Suprapubic skin (tissue), 4 donors: ENCODE measurements around the gene UNC13B. TPM values are rescaled to one million over a fixed set of nuclear protein-coding genes. Genes with fewer than 3 reads are reported as not detected.

Experiments used
- DNase-seq, 2 donors: peaks; one replicate each; pipeline ENCODE4 v3.0.0-alpha.2; 2019; ENCODE audit warnings: low spot score in 2 of 2
- H3K27ac ChIP-seq: fragments of 200-600 bp; sonication (generic); one replicate; pipeline ENCODE4 v1.5.1; 2019
- H3K27me3 ChIP-seq: fragments of 200-600 bp; sonication (generic); one replicate; pipeline ENCODE4 v1.5.1; 2019
- H3K36me3 ChIP-seq: fragments of 200-600 bp; sonication (generic); one replicate; pipeline ENCODE4 v1.5.1; 2019
- H3K4me1 ChIP-seq: fragments of 200-600 bp; sonication (generic); one replicate; pipeline ENCODE4 v1.5.1; 2019
- H3K4me3 ChIP-seq: fragments of 200-600 bp; sonication (generic); one replicate; pipeline ENCODE4 v1.5.1; 2019; ENCODE audit warnings: mild to moderate bottlenecking
- H3K9me3 ChIP-seq: fragments of 200-600 bp; sonication (generic); one replicate; pipeline ENCODE4 v1.5.1; 2019
- CTCF ChIP-seq, 2 donors: fragments of 200-600 bp in 1 of 2; fragments of 450-650 bp in 1 of 2; sonication (generic) in 1 of 2; IDR thresholded peaks; one replicate each; pipeline ENCODE4 v1.5.1; 2016 to 2019; ENCODE audit warnings: antibody characterized with exemption in 2 of 2, mild to moderate bottlenecking in 1 of 2, moderate library complexity in 1 of 2
- EP300 ChIP-seq: sonication (generic); formaldehyde crosslinking; IDR thresholded peaks from one replicate; pipeline ENCODE4 v1.6.1; 2017; ENCODE audit warnings: antibody characterized with exemption
- POLR2A ChIP-seq, 2 donors: fragments of 450-650 bp; IDR thresholded peaks; one replicate each; pipeline ENCODE4 v1.6.1; 2017; ENCODE audit warnings: antibody characterized with exemption in 2 of 2, mild to moderate bottlenecking in 2 of 2, moderate library complexity in 2 of 2
- POLR2AphosphoS5 ChIP-seq, 3 donors: sonication (generic); formaldehyde crosslinking; IDR thresholded peaks; one replicate each; pipeline ENCODE4 v1.6.1; 2017; ENCODE audit warnings: antibody characterized with exemption in 3 of 3
- WGBS: methylation state at CpG from one replicate; pipeline ENCODE4 v1.1.5; 2018; 5-methylcytosine and 5-hydroxymethylcytosine counted together
- total RNA-seq, 4 donors: library from RNA; depleted of rRNA; stranded (reverse); fragments of >200 nt; gene quantifications; one replicate each; pipeline ENCODE4 v1.1.0, GENCODE V29; 2016

UNC13B gene
- total RNA-seq, 4 donors from 2014 or later, result 27.8 to 43.2 (median 30.6) TPM

DNA sequence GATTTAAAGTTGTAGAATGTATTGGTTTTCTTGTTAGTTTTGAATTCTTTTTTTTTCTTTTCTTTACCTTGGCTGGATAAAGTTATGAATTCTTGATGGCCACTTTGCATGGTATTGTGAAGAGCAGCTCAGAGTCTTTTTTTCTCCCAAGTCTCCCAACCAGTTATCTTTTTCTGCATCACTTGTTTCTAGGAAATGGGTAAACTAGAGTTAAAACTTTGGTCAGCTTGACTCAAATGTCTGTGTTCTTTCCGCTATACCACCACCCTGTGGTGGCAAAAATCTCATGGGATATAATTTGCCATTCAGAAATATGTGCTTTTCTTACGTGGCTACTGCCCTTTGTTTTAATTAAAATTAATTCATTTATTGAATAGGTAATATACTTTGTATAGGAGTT, 113.2 kb downstream of the UNC13B start:
- Histone ChIP-seq H3K4me1 (peaks cover 18% of the 10 kb centered on the region), H3K27me3 (no peaks in the 10 kb centered on the region), H3K36me3 (no peaks in the 10 kb centered on the region), H3K27ac (no peak overlapping the region), H3K9me3 (no peaks in the 10 kb centered on the region), H3K4me3 (no peak overlapping the region)
- no peak for TF ChIP-seq EP300
- TF ChIP-seq CTCF (IDR thresholded peaks at IDR 0.05), result no peak
- no peak for TF ChIP-seq POLR2AphosphoS5 (IDR thresholded peaks at IDR 0.05)
- TF ChIP-seq POLR2A (IDR thresholded peaks at IDR 0.05), result no peak
- no peak for DNase-seq
- WGBS, result 84% methylated on average over 2 of the region's 2 CpGs

DNA sequence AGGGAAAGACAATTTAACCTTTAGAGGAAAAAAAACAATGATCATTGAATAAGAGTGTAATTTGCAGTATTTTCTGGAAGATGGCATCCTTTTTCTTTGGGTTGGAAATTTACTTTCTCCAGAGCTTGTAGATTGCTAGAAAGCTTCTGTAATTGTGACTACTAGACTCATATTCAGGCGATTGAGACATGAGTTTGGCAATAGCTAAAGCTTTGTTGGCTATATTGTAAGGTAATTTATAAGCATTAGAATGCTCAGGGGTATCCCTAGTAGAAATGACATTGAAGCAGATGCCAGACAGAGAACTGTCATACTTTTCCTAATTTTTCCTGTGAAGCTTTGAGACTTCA, 115.3 kb downstream of the UNC13B start:
- whole genome bisulfite sequencing, result 50% methylated on average over 1 of the region's 1 CpG
- H3K4me3 ChIP-seq, result no peak overlapping the region
- TF ChIP-seq POLR2AphosphoS5 (IDR thresholded peaks at IDR 0.05) (no peak), CTCF (IDR thresholded peaks at IDR 0.05) (no peak), POLR2A (IDR thresholded peaks at IDR 0.05) (no peak), EP300 (no peak)
- no peaks in the 10 kb centered on the region for H3K9me3 ChIP-seq
- H3K27ac ChIP-seq, result no peak overlapping the region
- H3K36me3 ChIP-seq, result no peaks in the 10 kb centered on the region
- H3K4me1 ChIP-seq, result peaks cover 18% of the 10 kb centered on the region
- no peaks in the 10 kb centered on the region for H3K27me3 ChIP-seq
- no peak for DNase-seq

DNA sequence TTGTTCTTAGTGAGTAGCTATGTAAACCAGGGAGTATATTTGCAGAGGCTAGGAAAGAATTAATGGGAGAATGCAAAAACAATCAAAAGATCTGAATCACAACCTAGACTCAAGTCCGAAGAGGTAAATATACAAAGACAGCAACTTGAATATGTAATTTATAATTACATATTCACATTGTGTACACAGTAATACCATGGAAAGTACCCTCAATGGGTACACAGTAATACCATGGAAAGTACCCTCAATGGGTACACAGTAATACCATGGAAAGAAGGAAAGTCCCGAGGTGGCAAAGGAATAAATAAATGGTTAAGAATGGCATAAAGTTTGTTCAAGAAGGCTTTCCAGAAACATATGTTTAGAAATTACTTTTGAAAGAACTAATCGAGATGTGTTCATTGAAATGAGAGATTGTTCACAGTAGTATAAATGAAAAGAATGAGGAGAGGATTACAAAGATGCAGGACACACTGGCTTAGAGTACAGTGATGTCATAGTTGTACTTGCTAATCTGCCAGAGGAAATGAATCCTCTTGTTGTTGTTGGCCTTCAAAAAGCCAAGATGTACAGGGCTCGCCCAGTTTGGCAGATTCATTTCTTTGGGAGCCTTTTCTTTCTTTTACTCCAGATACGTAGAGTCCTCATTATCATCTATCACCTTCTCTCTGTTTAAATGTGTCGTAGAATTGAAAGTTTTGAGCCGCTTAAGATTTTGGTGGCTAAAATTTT, 116.0 kb downstream of the UNC13B start:
- DNase-seq, result no peak
- TF ChIP-seq CTCF (IDR thresholded peaks at IDR 0.05), result no peak
- no peak for TF ChIP-seq POLR2AphosphoS5 (IDR thresholded peaks at IDR 0.05)
- no peak for TF ChIP-seq POLR2A (IDR thresholded peaks at IDR 0.05)
- no peak for TF ChIP-seq EP300
- WGBS, result 65% methylated on average over 7 of the region's 7 CpGs
- H3K36me3 ChIP-seq, result no peaks in the 10 kb centered on the region
- H3K4me1 ChIP-seq, result peaks cover 18% of the 10 kb centered on the region
- no peak overlapping the region for H3K4me3 ChIP-seq
- no peaks in the 10 kb centered on the region for H3K9me3 ChIP-seq
- no peaks in the 10 kb centered on the region for H3K27me3 ChIP-seq
- H3K27ac ChIP-seq, result no peak overlapping the region

- no peak for TF ChIP-seq POLR2AphosphoS5 (IDR thresholded peaks at IDR 0.05)
- TF ChIP-seq EP300, result no peak
- no peak for TF ChIP-seq POLR2A (IDR thresholded peaks at IDR 0.05)
- TF ChIP-seq CTCF (IDR thresholded peaks at IDR 0.05), result no peak
- DNase-seq, result no peak
- Histone ChIP-seq H3K9me3 (no peaks in the 10 kb centered on the region), H3K4me3 (no peak overlapping the region), H3K27ac (no peak overlapping the region), H3K4me1 (peaks cover 18% of the 10 kb centered on the region), H3K27me3 (no peaks in the 10 kb centered on the region), H3K36me3 (no peaks in the 10 kb centered on the region)
- WGBS, result 88% methylated on average over 2 of the region's 2 CpGs
Observed at GRCh38 chr9:35279946-35280345, 118.1 kb downstream of the UNC13B start.

DNA sequence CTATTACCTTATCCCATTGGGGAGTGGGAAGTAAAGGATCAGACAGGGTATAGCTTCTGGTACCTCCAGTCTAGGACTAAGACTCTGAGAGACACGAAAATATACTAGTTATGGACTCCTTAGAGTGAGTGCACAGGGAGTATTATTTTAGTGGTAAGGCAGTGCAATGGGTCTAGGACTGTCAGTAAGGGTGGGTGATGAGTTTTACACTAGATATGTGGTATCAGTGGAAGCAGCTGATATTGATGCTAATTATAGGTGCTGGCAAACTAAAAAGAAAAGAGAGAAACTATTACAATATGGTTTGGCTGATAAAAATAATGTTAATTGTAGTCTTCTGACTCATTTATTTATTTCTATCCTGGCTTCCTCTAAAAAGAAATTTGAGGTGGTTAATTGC, 118.6 kb downstream of the UNC13B start:
- Histone ChIP-seq H3K4me1 (peaks cover 18% of the 10 kb centered on the region), H3K27me3 (no peaks in the 10 kb centered on the region), H3K9me3 (no peaks in the 10 kb centered on the region), H3K4me3 (no peak overlapping the region), H3K27ac (no peak overlapping the region), H3K36me3 (no peaks in the 10 kb centered on the region)
- WGBS, result 83% methylated on average over 1 of the region's 1 CpG
- TF ChIP-seq POLR2AphosphoS5 (IDR thresholded peaks at IDR 0.05), result no peak
- DNase-seq, result no peak

GRCh38 chr9:35285731-35286130, 123.9 kb downstream of the UNC13B start:
- no peaks in the 10 kb centered on the region for H3K27me3 ChIP-seq
- no peak for DNase-seq
- TF ChIP-seq EP300 (no peak), POLR2A (IDR thresholded peaks at IDR 0.05) (no peak), POLR2AphosphoS5 (IDR thresholded peaks at IDR 0.05) (no peak), CTCF (IDR thresholded peaks at IDR 0.05) (no peak)
- no peak overlapping the region for H3K27ac ChIP-seq
- no peaks in the 10 kb centered on the region for H3K36me3 ChIP-seq
- peaks cover 5% of the 10 kb centered on the region for H3K4me1 ChIP-seq
- H3K9me3 ChIP-seq, result no peaks in the 10 kb centered on the region
- no peak overlapping the region for H3K4me3 ChIP-seq
- WGBS, result 75% methylated on average over 1 of the region's 1 CpG
